ENCODE measurements around the gene ADIPOR2.
"Not testable (repeated sequence)": the region's sequence is repeated elsewhere in the genome, so short reads cannot be mapped to it uniquely, and the experiment has no call there.

ADIPOR2 gene

GRCh38 chr12:1681493-1681807 lies 9.4 kb upstream of the ADIPOR2 start:
- H3K9me3 Mint-ChIP-seq, result no peaks in the 10 kb centered on the region
- H3K27ac Mint-ChIP-seq, result no peak overlapping the region
- H3K27me3 Mint-ChIP-seq (ENCODE audit: low read depth), result peaks cover 18% of the 10 kb centered on the region
- no peaks in the 10 kb centered on the region for H3K36me3 Mint-ChIP-seq (ENCODE audit: low read depth)
- no peaks in the 10 kb centered on the region for H3K4me1 Mint-ChIP-seq (ENCODE audit: low read depth)
- H3K4me3 Mint-ChIP-seq, result no peak overlapping the region

GRCh38 chr12:1688086-1688710 lies 2.7 kb upstream of the ADIPOR2 start:
- no peaks in the 10 kb centered on the region for H3K9me3 Mint-ChIP-seq
- H3K4me1 Mint-ChIP-seq (ENCODE audit: low read depth), result peaks cover 23% of the 10 kb centered on the region
- peaks cover 7% of the 10 kb centered on the region for H3K36me3 Mint-ChIP-seq (ENCODE audit: low read depth)
- H3K4me3 Mint-ChIP-seq, result no peak overlapping the region
- H3K27ac Mint-ChIP-seq, result no peak overlapping the region
- peaks cover 18% of the 10 kb centered on the region for H3K27me3 Mint-ChIP-seq (ENCODE audit: low read depth)

- H3K4me1 Mint-ChIP-seq (ENCODE audit: low read depth), result peaks cover 39% of the 10 kb centered on the region
- peak overlapping the region; percentile 99 for H3K4me3 Mint-ChIP-seq
- H3K27ac Mint-ChIP-seq, result peak overlapping the region; percentile 96
- peaks cover 7% of the 10 kb centered on the region for H3K27me3 Mint-ChIP-seq (ENCODE audit: low read depth)
- no peaks in the 10 kb centered on the region for H3K9me3 Mint-ChIP-seq
- H3K36me3 Mint-ChIP-seq (ENCODE audit: low read depth), result peaks cover 7% of the 10 kb centered on the region
These were observed 495 bp downstream of the ADIPOR2 start for GRCh38 chr12:1691123-1692007.

GRCh38 chr12:1692226-1692625 lies 1.4 kb downstream of the ADIPOR2 start:
- H3K4me1 Mint-ChIP-seq (ENCODE audit: low read depth), result peaks cover 47% of the 10 kb centered on the region
- peak overlapping the region; percentile 99 for H3K4me3 Mint-ChIP-seq
- peak overlapping the region; percentile 96 for H3K27ac Mint-ChIP-seq
- H3K36me3 Mint-ChIP-seq (ENCODE audit: low read depth), result peaks cover 8% of the 10 kb centered on the region
- H3K27me3 Mint-ChIP-seq (ENCODE audit: low read depth), result peaks cover 4% of the 10 kb centered on the region
- H3K9me3 Mint-ChIP-seq, result no peaks in the 10 kb centered on the region

- Mint-ChIP-seq H3K4me3 (no peak overlapping the region), H3K27me3 (ENCODE audit: low read depth) (no peaks in the 10 kb centered on the region)
These were observed 2.2 kb downstream of the ADIPOR2 start for GRCh38 chr12:1692895-1693610.

GRCh38 chr12:1695097-1695496 lies 4.2 kb downstream of the ADIPOR2 start:
- peaks cover 11% of the 10 kb centered on the region for H3K36me3 Mint-ChIP-seq (ENCODE audit: low read depth)
- peaks cover 47% of the 10 kb centered on the region for H3K4me1 Mint-ChIP-seq (ENCODE audit: low read depth)
- H3K27ac Mint-ChIP-seq; H3K9me3 Mint-ChIP-seq; H3K4me3 Mint-ChIP-seq; H3K27me3 Mint-ChIP-seq (ENCODE audit: low read depth): not testable (repeated sequence)

More at GRCh38 chr12:1692895-1693610, 2.2 kb downstream of the ADIPOR2 start:
- H3K9me3 Mint-ChIP-seq, result no peaks in the 10 kb centered on the region
- H3K4me1 Mint-ChIP-seq (ENCODE audit: low read depth), result peaks cover 50% of the 10 kb centered on the region
- H3K36me3 Mint-ChIP-seq (ENCODE audit: low read depth), result peaks cover 11% of the 10 kb centered on the region
- H3K27ac Mint-ChIP-seq, result no peak overlapping the region

GRCh38 chr12:1695886-1696670 lies 5.2 kb downstream of the ADIPOR2 start:
- no peak overlapping the region for H3K4me3 Mint-ChIP-seq

GRCh38 chr12:1696800-1697199 lies 5.9 kb downstream of the ADIPOR2 start:
- Mint-ChIP-seq H3K9me3 (no peaks in the 10 kb centered on the region), H3K4me1 (ENCODE audit: low read depth) (peaks cover 36% of the 10 kb centered on the region), H3K4me3 (no peak overlapping the region), H3K27ac (no peak overlapping the region), H3K36me3 (ENCODE audit: low read depth) (peaks cover 7% of the 10 kb centered on the region), H3K27me3 (ENCODE audit: low read depth) (no peaks in the 10 kb centered on the region)

More at GRCh38 chr12:1695886-1696670, 5.2 kb downstream of the ADIPOR2 start:
- Mint-ChIP-seq H3K27me3 (ENCODE audit: low read depth) (no peaks in the 10 kb centered on the region), H3K9me3 (no peaks in the 10 kb centered on the region), H3K4me1 (ENCODE audit: low read depth) (peaks cover 40% of the 10 kb centered on the region), H3K36me3 (ENCODE audit: low read depth) (peaks cover 11% of the 10 kb centered on the region), H3K27ac (no peak overlapping the region)

GRCh38 chr12:1697271-1697670 lies 6.4 kb downstream of the ADIPOR2 start:
- peaks cover 31% of the 10 kb centered on the region for H3K4me1 Mint-ChIP-seq (ENCODE audit: low read depth)
- no peak overlapping the region for H3K27ac Mint-ChIP-seq
- H3K27me3 Mint-ChIP-seq (ENCODE audit: low read depth), result no peaks in the 10 kb centered on the region
- H3K36me3 Mint-ChIP-seq (ENCODE audit: low read depth), result peaks cover 4% of the 10 kb centered on the region
- H3K9me3 Mint-ChIP-seq, result no peaks in the 10 kb centered on the region
- no peak overlapping the region for H3K4me3 Mint-ChIP-seq

GRCh38 chr12:1698720-1699119 lies 7.8 kb downstream of the ADIPOR2 start:
- Mint-ChIP-seq H3K4me3 (no peak overlapping the region), H3K36me3 (ENCODE audit: low read depth) (peaks cover 4% of the 10 kb centered on the region), H3K4me1 (ENCODE audit: low read depth) (peaks cover 26% of the 10 kb centered on the region), H3K9me3 (no peaks in the 10 kb centered on the region), H3K27me3 (ENCODE audit: low read depth) (no peaks in the 10 kb centered on the region), H3K27ac (no peak overlapping the region)

GRCh38 chr12:1702713-1703112 lies 11.8 kb downstream of the ADIPOR2 start:
- no peak overlapping the region for H3K4me3 Mint-ChIP-seq
- no peaks in the 10 kb centered on the region for H3K9me3 Mint-ChIP-seq
- no peaks in the 10 kb centered on the region for H3K27me3 Mint-ChIP-seq (ENCODE audit: low read depth)
- H3K36me3 Mint-ChIP-seq (ENCODE audit: low read depth), result peaks cover 3% of the 10 kb centered on the region
- no peak overlapping the region for H3K27ac Mint-ChIP-seq
- peaks cover 22% of the 10 kb centered on the region for H3K4me1 Mint-ChIP-seq (ENCODE audit: low read depth)

GRCh38 chr12:1703771-1704722 lies 13.2 kb downstream of the ADIPOR2 start:
- H3K4me1 Mint-ChIP-seq (ENCODE audit: low read depth), result peaks cover 23% of the 10 kb centered on the region
- H3K27ac Mint-ChIP-seq, result no peak overlapping the region
- peaks cover 6% of the 10 kb centered on the region for H3K36me3 Mint-ChIP-seq (ENCODE audit: low read depth)
- H3K9me3 Mint-ChIP-seq, result no peaks in the 10 kb centered on the region
- H3K4me3 Mint-ChIP-seq, result no peak overlapping the region
- no peaks in the 10 kb centered on the region for H3K27me3 Mint-ChIP-seq (ENCODE audit: low read depth)
